ENCODE measurements around the gene AMBRA1. TPM values are rescaled to one million over a fixed set of nuclear protein-coding genes. Genes with fewer than 3 reads are reported as not detected.

AMBRA1 gene
- total RNA-seq, 2 donors from 2014 or later, result 35.2 to 42.2 TPM

- Histone ChIP-seq H3K27ac (no peak overlapping the region), H3K4me3 (no peak overlapping the region), H3K27me3 (replicated peaks; ENCODE audit: insufficient read depth) (no peaks in the 10 kb centered on the region), H3K9me3 (no peaks in the 10 kb centered on the region), H3K4me1 (ENCODE audit: control insufficient read depth in 1 of 2, low read depth in 2 of 2) (peaks cover 0 to 4% of the 10 kb centered on the region in 2 donors), H3K36me3 (peaks cover 57% of the 10 kb centered on the region)
- DNase-seq (ENCODE audit: low spot score) (no peak), ATAC-seq (ENCODE audit: insufficient number of reproducible peaks, low FRiP score, low read depth) (no peak)
- no peak for TF ChIP-seq CTCF (IDR thresholded peaks at IDR 0.05)
These were observed 183.8 kb downstream of the AMBRA1 start for GRCh38 chr11:46410021-46410420.

DNA sequence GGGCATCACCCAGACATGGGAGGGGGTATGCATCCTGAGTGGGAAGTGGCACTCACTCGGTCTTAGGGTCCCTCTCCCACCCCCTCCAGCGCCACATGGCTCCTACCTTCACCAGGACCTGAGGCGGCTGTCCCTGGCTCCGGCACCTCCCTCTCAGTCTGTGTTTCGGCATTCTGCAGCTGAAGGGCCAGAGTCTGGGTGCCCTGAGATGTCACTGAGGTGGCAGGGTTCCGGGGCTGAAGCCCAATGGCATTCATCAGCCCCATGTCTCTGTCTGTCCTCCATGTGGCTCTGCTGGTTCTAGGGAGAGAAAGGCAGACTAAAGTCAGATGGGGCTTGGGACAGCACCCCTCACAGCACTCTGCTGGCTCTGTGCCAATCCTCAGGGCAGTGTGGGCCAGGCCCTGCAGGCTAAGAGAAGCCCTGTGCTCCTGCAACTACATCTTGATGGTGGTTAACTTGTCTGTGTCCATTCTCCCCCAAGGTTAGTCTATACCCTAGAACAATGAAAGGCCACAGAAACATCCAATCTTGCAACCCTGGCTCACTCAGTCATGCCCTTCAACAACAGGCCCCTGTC, 185.3 kb downstream of the AMBRA1 start:
- no peak for TF ChIP-seq CTCF (IDR thresholded peaks at IDR 0.05)
- DNase-seq (ENCODE audit: low spot score), result no peak

DNA sequence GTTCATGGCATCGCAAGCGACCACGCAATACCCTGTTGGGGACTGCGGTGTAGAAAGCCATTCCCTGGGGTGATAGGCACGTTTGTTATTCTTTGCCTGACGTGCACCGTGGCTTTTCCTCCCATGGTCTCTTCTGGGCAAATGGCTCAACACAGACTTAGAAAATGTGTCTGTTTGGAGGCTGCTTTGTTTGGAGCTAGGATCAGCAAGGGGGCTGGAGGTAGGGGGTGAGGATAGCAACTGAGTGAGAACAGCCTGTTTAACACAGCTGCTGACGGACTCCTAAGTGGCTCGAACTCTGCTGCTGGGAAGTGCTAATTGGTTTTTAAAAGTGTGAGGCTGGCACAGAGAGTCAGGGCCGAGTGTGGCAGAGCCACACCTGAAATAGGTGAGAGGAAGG, 186.2 kb downstream of the AMBRA1 start:
- ATAC-seq (ENCODE audit: insufficient number of reproducible peaks, low FRiP score, low read depth) (no peak), DNase-seq (ENCODE audit: low spot score) (no peak)
- Histone ChIP-seq H3K4me3 (no peak overlapping the region), H3K36me3 (peaks cover 40% of the 10 kb centered on the region), H3K27ac (no peak overlapping the region), H3K4me1 (ENCODE audit: control insufficient read depth in 1 of 2, low read depth in 2 of 2) (peaks cover 0 to 6% of the 10 kb centered on the region in 2 donors), H3K9me3 (no peaks in the 10 kb centered on the region), H3K27me3 (replicated peaks; ENCODE audit: insufficient read depth) (no peaks in the 10 kb centered on the region)
- TF ChIP-seq CTCF (IDR thresholded peaks at IDR 0.05), result no peak

More for the DNA sequence above, 185.3 kb downstream of the AMBRA1 start:
- H3K9me3 ChIP-seq, result no peaks in the 10 kb centered on the region
- peaks cover 0 to 6% of the 10 kb centered on the region in 2 donors for H3K4me1 ChIP-seq (ENCODE audit: control insufficient read depth in 1 of 2, low read depth in 2 of 2)
- no peaks in the 10 kb centered on the region for H3K27me3 ChIP-seq (replicated peaks; ENCODE audit: insufficient read depth)
- H3K36me3 ChIP-seq, result peaks cover 44% of the 10 kb centered on the region
- H3K4me3 ChIP-seq, result no peak overlapping the region
- ATAC-seq (ENCODE audit: insufficient number of reproducible peaks, low FRiP score, low read depth), result no peak
- H3K27ac ChIP-seq, result no peak overlapping the region

- no peak for TF ChIP-seq CTCF (IDR thresholded peaks at IDR 0.05)
- Histone ChIP-seq H3K9me3 (no peaks in the 10 kb centered on the region), H3K27me3 (replicated peaks; ENCODE audit: insufficient read depth) (no peaks in the 10 kb centered on the region), H3K36me3 (peaks cover 28% of the 10 kb centered on the region), H3K4me1 (ENCODE audit: control insufficient read depth in 1 of 2, low read depth in 2 of 2) (peaks cover 0 to 6% of the 10 kb centered on the region in 2 donors), H3K27ac (no peak overlapping the region), H3K4me3 (no peak overlapping the region)
- DNase-seq (ENCODE audit: low spot score) (no peak), ATAC-seq (ENCODE audit: insufficient number of reproducible peaks, low FRiP score, low read depth) (no peak)
These were observed 189.3 kb downstream of the AMBRA1 start for GRCh38 chr11:46404476-46405017.

GRCh38 chr11:46402957-46403902, 190.6 kb downstream of the AMBRA1 start:
- Histone ChIP-seq H3K4me1 (ENCODE audit: control insufficient read depth in 1 of 2, low read depth in 2 of 2) (peaks cover 0 to 6% of the 10 kb centered on the region in 2 donors), H3K9me3 (no peaks in the 10 kb centered on the region), H3K4me3 (no peak overlapping the region), H3K27me3 (replicated peaks; ENCODE audit: insufficient read depth) (no peaks in the 10 kb centered on the region), H3K36me3 (peaks cover 16% of the 10 kb centered on the region), H3K27ac (no peak overlapping the region)
- no peak for TF ChIP-seq CTCF (IDR thresholded peaks at IDR 0.05)
- no peak for ATAC-seq (ENCODE audit: insufficient number of reproducible peaks, low FRiP score, low read depth)
- DNase-seq (ENCODE audit: low spot score), result no peak
